H9 (cell line): Measurements from ENCODE around the gene CORO1C. TPM values are rescaled to one million over a fixed set of nuclear protein-coding genes. Genes with fewer than 3 reads are reported as not detected.
A peak's percentile ranks its signal among the peaks of the same experiment; 100 is the strongest.

Experiments used
- DNase-seq: peaks from one replicate; pipeline ENCODE4 v3.0.0-alpha.2; 2017
- H2AFZ ChIP-seq: one replicate; pipeline ENCODE4 v1.6.1; 2013; ENCODE audit warnings: mild to moderate bottlenecking, low read length, control low read depth, moderate library complexity
- H2AK5ac ChIP-seq: 2 replicates; pipeline ENCODE4 v1.6.1; 2013; ENCODE audit warnings: low read length, control low read depth, mixed read lengths; ENCODE audit not compliant: insufficient read length
- H2BK120ac ChIP-seq: one replicate; pipeline ENCODE4 v1.6.1; 2013; ENCODE audit warnings: low read depth, mild to moderate bottlenecking, low read length, control low read depth, inconsistent platforms; ENCODE audit not compliant: poor library complexity, severe bottlenecking
- H2BK12ac ChIP-seq: 2 replicates; pipeline ENCODE4 v1.6.1; 2013; ENCODE audit warnings: low read length, control low read depth, mixed read lengths, low read depth; ENCODE audit not compliant: insufficient read length
- H2BK15ac ChIP-seq: 2 replicates; pipeline ENCODE4 v1.6.1; 2013; ENCODE audit warnings: low read depth, low read length, control low read depth
- H2BK20ac ChIP-seq: one replicate; pipeline ENCODE4 v1.6.1; 2013; ENCODE audit warnings: low read depth, mild to moderate bottlenecking, low read length, control low read depth, inconsistent platforms; ENCODE audit not compliant: poor library complexity, severe bottlenecking
- H2BK5ac ChIP-seq: 2 replicates; pipeline ENCODE4 v1.6.1; 2013; ENCODE audit warnings: low read length, control low read depth, mixed read lengths; ENCODE audit not compliant: insufficient read length
- H3K14ac ChIP-seq: 2 replicates; pipeline ENCODE4 v1.6.1; 2013; ENCODE audit warnings: low read length, control low read depth; ENCODE audit not compliant: insufficient read depth
- H3K18ac ChIP-seq: 2 replicates; pipeline ENCODE4 v1.6.1; 2013; ENCODE audit warnings: low read depth, mild to moderate bottlenecking, mixed read lengths, low read length, control low read depth; ENCODE audit not compliant: insufficient read length
- H3K23ac ChIP-seq: 2 replicates; pipeline ENCODE4 v1.6.1; 2013; ENCODE audit warnings: low read length, control low read depth, mixed read lengths, low read depth; ENCODE audit not compliant: insufficient read length
- H3K23me2 ChIP-seq: 2 replicates; pipeline ENCODE4 v1.6.1; 2013; ENCODE audit warnings: low read depth, mild to moderate bottlenecking, mixed read lengths, low read length, control low read depth; ENCODE audit not compliant: insufficient read length, poor library complexity, severe bottlenecking
- H3K27ac ChIP-seq: 2 replicates; pipeline ENCODE4 v1.5.1; 2013; ENCODE audit warnings: low read length, control low read depth, mixed read lengths, low read depth; ENCODE audit not compliant: insufficient read length
- H3K27me3 ChIP-seq: 2 replicates; pipeline ENCODE4 v1.6.1; 2013; ENCODE audit warnings: low read length, control low read depth, inconsistent platforms; ENCODE audit not compliant: insufficient read depth
- H3K4ac ChIP-seq: 2 replicates; pipeline ENCODE4 v1.6.1; 2013; ENCODE audit warnings: low read depth, mild to moderate bottlenecking, control low read depth, inconsistent platforms, low read length, moderate library complexity
- H3K4me1 ChIP-seq: 2 replicates; pipeline ENCODE4 v1.6.1; 2013; ENCODE audit warnings: low read length, control low read depth, inconsistent platforms; ENCODE audit not compliant: insufficient read depth
- H3K4me2 ChIP-seq: 2 replicates; pipeline ENCODE4 v1.6.1; 2013; ENCODE audit warnings: low read length, control low read depth, mixed read lengths; ENCODE audit not compliant: insufficient read length, insufficient read depth
- H3K56ac ChIP-seq: 2 replicates; pipeline ENCODE4 v1.6.1; 2013; ENCODE audit warnings: low read depth, mild to moderate bottlenecking, mixed read lengths, low read length, control low read depth; ENCODE audit not compliant: insufficient read length
- H3K79me1 ChIP-seq: 2 replicates; pipeline ENCODE4 v1.6.1; 2013; ENCODE audit warnings: low read depth, mild to moderate bottlenecking, moderate library complexity, low read length, control low read depth, inconsistent platforms; ENCODE audit not compliant: insufficient read depth, poor library complexity, severe bottlenecking
- H3K79me2 ChIP-seq: 2 replicates; pipeline ENCODE4 v1.6.1; 2013; ENCODE audit warnings: low read length, control low read depth, inconsistent platforms; ENCODE audit not compliant: insufficient read depth
- H3K9ac ChIP-seq: 2 replicates; pipeline ENCODE4 v1.6.1; 2013; ENCODE audit warnings: low read length, control low read depth, mixed read lengths; ENCODE audit not compliant: insufficient read length; ENCODE audit errors: extremely low read depth
- H3K9me3 ChIP-seq: one replicate; pipeline ENCODE4 v1.6.1; 2013; ENCODE audit warnings: low read depth, low read length, inconsistent platforms; ENCODE audit not compliant: control insufficient read depth
- H3T11ph ChIP-seq: one replicate; pipeline ENCODE4 v1.6.1; 2013; ENCODE audit warnings: mild to moderate bottlenecking, low read length, control low read depth, inconsistent platforms
- H4K20me1 ChIP-seq: one replicate; pipeline ENCODE4 v1.6.1; 2013; ENCODE audit not compliant: control insufficient read depth, insufficient read length, insufficient read depth
- H4K5ac ChIP-seq: 2 replicates; pipeline ENCODE4 v1.6.1; 2013; ENCODE audit warnings: low read depth, mild to moderate bottlenecking, mixed read lengths, low read length, control low read depth; ENCODE audit not compliant: insufficient read length
- H4K8ac ChIP-seq: replicated peaks from 2 replicates; pipeline ENCODE4 v1.6.1; 2013; ENCODE audit warnings: low read length, control low read depth, mixed read lengths, low read depth; ENCODE audit not compliant: insufficient read length
- H4K91ac ChIP-seq: 2 replicates; pipeline ENCODE4 v1.6.1; 2013; ENCODE audit warnings: low read depth, mild to moderate bottlenecking, moderate library complexity, mixed read lengths, low read length, control low read depth; ENCODE audit not compliant: insufficient read length
- H3K27ac Mint-ChIP-seq, 3 experiments: 2 replicates in 2 of 3; 3 replicates in 1 of 3; pipeline ENCODE4 v1.8.0; 2020 to 2021; ENCODE audit warnings: mixed read lengths in 3 of 3, mild to moderate bottlenecking in 1 of 3, moderate library complexity in 1 of 3
- H3K27me3 Mint-ChIP-seq: 2 replicates; pipeline ENCODE4 v1.8.0; 2021; ENCODE audit warnings: low read depth, mild to moderate bottlenecking, moderate library complexity, mixed read lengths
- H3K36me3 Mint-ChIP-seq, 3 experiments: 2 replicates in 2 of 3; 3 replicates in 1 of 3; pipeline ENCODE4 v1.8.0; 2020 to 2021; ENCODE audit warnings: low read depth in 3 of 3, mixed read lengths in 3 of 3; ENCODE audit not compliant: insufficient read depth in 1 of 3
- H3K4me1 Mint-ChIP-seq, 2 experiments: 2 replicates each; pipeline ENCODE4 v1.8.0; 2020; ENCODE audit warnings: mixed read lengths in 2 of 2
- H3K4me3 Mint-ChIP-seq, 2 experiments: 2 replicates in 1 of 2; 3 replicates in 1 of 2; pipeline ENCODE4 v1.8.0; 2020 to 2021; ENCODE audit warnings: mild to moderate bottlenecking in 2 of 2, mixed read lengths in 2 of 2, moderate library complexity in 1 of 2
- H3K9me3 Mint-ChIP-seq, 2 experiments: 2 replicates in 1 of 2; 3 replicates in 1 of 2; pipeline ENCODE4 v1.8.0; 2020; ENCODE audit warnings: mild to moderate bottlenecking in 2 of 2, mixed read lengths in 2 of 2, moderate library complexity in 1 of 2
- CTCF ChIP-seq: fragments of 200-600 bp; sonication (generic); conservative IDR thresholded peaks from 3 replicates; pipeline ENCODE4 v1.8.0; 2021; ENCODE audit warnings: antibody characterized with exemption, mild to moderate bottlenecking
- WGBS: extraction: QIAGEN DNeasy Blood & Tissue Kit; methylation state at CpG from one replicate; pipeline ENCODE4 v1.1.7; 2013; ENCODE audit warnings: missing lambda C conversion rate, low lambda C conversion rate, mixed read lengths; ENCODE audit not compliant: insufficient read length; ENCODE audit errors: extremely low coverage; 5-methylcytosine and 5-hydroxymethylcytosine counted together
- total RNA-seq: library from RNA; stranded (reverse); gene quantifications from 2 replicates; pipeline ENCODE4 v1.2.1, GENCODE V29; 2021

The CORO1C gene
- total RNA-seq, 1 experiment from 2014 or later: 154 TPM

GRCh38 chr12:108681317-108681716 is 50.0 kb downstream of the CORO1C start:
- H3K9me3 Mint-ChIP-seq: no peaks in the 10 kb centered on the region
- peaks cover 22% of the 10 kb centered on the region in 2 experiments for H3K4me1 Mint-ChIP-seq
- Histone ChIP-seq H3K56ac (no peak overlapping the region), H3K4me1 (peaks cover 2% of the 10 kb centered on the region; the same call in 1 of the 2 replicates), H4K20me1 (no peaks in the 10 kb centered on the region), H4K8ac (no peak overlapping the region), H3K18ac (no peak overlapping the region), H3K23me2 (no peaks in the 10 kb centered on the region), H2BK15ac (no peak overlapping the region), H3K79me1 (peaks cover 7% of the 10 kb centered on the region), H3K4me2 (no peak overlapping the region), H2BK120ac (no peak overlapping the region), H3K4ac (no peak overlapping the region), H2BK5ac (no peak overlapping the region), H3K23ac (no peak overlapping the region), H2AK5ac (no peak overlapping the region), H3K14ac (no peak overlapping the region), H4K5ac (no peak overlapping the region), H3K79me2 (no peaks in the 10 kb centered on the region), H2BK20ac (no peak overlapping the region), H4K91ac (no peak overlapping the region), H3K9me3 (no peaks in the 10 kb centered on the region), H2AFZ (no peak overlapping the region), H3K27ac (no peak overlapping the region), H3K27me3 (no peaks in the 10 kb centered on the region), H2BK12ac (no peak overlapping the region), H3K9ac (no peak overlapping the region), H3T11ph (no peak overlapping the region)
- no peaks in the 10 kb centered on the region for H3K27me3 Mint-ChIP-seq
- H3K4me3 Mint-ChIP-seq: no peak overlapping the region
- no peak for DNase-seq
- H3K36me3 Mint-ChIP-seq: peaks cover 0 to 11% (median 0%) of the 10 kb centered on the region in 3 experiments; a peak in 5 of 7 replicates
- TF ChIP-seq CTCF: no peak
- WGBS: no CpG with 5 or more reads among the region's 1 CpG
- peak overlapping the region in 2 of 3 experiments; percentile 6 to 61; a peak in 3 of 7 replicates for H3K27ac Mint-ChIP-seq
